Adipose tissue (tissue), 3 donors: ENCODE measurements around the gene KIRREL3. TPM values are rescaled to one million over a fixed set of nuclear protein-coding genes. Genes with fewer than 3 reads are reported as not detected.

Experiments
- H3K27ac ChIP-seq: one replicate; pipeline ENCODE4 v1.5.1; 2013; ENCODE audit warnings: low read depth, low read length
- WGBS, 3 donors: extraction: QIAGEN DNeasy Blood & Tissue Kit; methylation state at CpG; one replicate each; pipeline ENCODE4 v1.1.7; 2013; 5-methylcytosine and 5-hydroxymethylcytosine counted together
- polyA plus RNA-seq, 3 donors: library from polyadenylated mRNA; stranded (reverse); fragments of 200-250 nt; gene quantifications; one replicate each; pipeline ENCODE4 v1.2.3, GENCODE V29; 2013
- donor health status: healthy with polysubstance abuse.
- donor health status: Bipolar disorder and iron deficiency.
- donor health status: healthy.

The KIRREL3 gene
- polyA plus RNA-seq, 3 donors, result 0.04 to 0.34 (median 0.13) TPM

DNA sequence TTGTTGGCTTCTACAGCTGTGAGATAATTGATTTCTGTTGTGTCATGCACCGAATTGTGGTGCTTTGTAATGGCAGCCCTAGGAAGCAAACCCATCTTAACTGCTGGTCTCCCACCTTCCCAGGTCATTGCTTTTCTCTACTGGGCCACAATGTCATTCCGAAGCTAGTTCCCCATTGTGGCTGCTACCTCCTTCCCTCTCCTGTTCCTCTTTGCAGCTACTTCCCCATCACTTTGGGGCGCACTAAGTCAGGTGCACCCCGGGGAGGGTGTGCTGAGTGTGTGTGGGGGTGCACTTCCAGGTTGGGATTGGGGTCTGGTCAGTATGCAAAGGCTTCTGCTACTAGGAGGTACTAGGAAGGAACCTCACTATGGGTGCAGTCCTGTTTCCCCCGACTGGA is 535.8 kb downstream of the KIRREL3 start:
- WGBS, 3 donors, result 54 to 87% (median 74%) methylated on average over 5 of the region's 5 CpGs

GRCh38 chr11:126462422-126462821 is 538.1 kb downstream of the KIRREL3 start:
- WGBS, 3 donors, result 95 to 96% (median 96%) methylated on average over 7 of the region's 7 CpGs
- H3K27ac ChIP-seq, result no peak overlapping the region

More for the DNA sequence above, 535.8 kb downstream of the KIRREL3 start:
- H3K27ac ChIP-seq, result no peak overlapping the region

DNA sequence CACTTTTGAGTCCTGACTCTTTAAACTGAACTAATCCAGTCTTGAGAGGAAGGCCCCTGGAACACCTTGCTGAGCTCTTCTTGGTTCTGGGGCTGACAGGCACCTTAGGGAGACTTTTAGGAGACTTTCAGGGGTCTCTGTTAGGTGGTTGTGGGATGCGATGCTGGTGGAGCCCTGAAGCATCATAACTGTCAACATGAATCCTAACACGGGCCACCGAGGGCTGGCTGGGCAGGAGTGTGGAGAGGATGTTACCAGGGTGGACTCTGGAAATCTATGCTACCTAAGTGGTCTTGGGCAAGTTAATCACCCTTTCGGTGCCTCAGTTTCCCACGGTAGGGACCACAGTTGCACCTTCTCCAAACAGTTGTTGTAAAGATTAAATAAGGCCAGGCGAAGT is 538.6 kb downstream of the KIRREL3 start:
- no peak overlapping the region for H3K27ac ChIP-seq
- WGBS, 3 donors, result 81 to 94% (median 86%) methylated on average over 6 of the region's 6 CpGs

GRCh38 chr11:126461096-126461440 is 539.5 kb downstream of the KIRREL3 start:
- H3K27ac ChIP-seq, result no peak overlapping the region
- 79 to 92% (median 91%) methylated on average over 8 of the region's 8 CpGs for WGBS, 3 donors

DNA sequence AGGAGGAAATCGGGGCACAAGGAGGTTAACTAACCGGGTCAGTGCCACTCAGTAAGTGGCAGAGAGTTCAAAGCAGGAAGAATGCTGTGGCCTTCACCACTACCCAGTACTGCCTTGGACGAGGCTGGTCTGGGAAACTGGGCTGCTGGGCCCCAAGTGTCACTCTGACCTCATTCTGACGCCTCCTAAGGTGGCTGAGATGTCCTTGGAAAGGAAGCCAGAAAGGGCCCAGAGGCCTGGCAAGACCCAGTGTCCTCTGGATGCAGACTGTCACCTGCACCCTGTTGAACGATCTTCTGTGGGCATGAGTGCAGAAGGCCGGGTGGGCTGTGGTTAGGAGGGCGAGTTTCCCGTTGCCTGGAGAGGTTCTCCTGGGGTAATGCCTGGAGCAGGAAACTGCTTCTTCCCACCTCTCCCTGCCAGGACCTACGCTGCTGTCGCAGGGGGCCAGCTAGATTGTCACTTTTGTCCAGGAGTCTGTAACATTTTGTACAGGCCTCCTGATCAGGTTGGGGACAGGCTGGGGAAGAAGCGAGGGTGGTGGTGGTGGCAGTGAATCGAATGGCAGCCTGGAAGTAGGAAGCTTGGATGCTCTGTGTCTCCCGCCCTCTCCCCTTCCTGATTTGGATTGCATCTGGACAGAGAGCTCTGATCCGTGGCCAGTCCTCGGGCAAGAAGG is 540.0 kb downstream of the KIRREL3 start:
- 72 to 80% (median 72%) methylated on average over 15 of the region's 15 CpGs for WGBS, 3 donors

GRCh38 chr11:126459691-126460281 is 540.8 kb downstream of the KIRREL3 start:
- 59 to 64% (median 60%) methylated on average over 10 of the region's 10 CpGs for WGBS, 3 donors
- H3K27ac ChIP-seq, result no peak overlapping the region

More for the DNA sequence above, 540.0 kb downstream of the KIRREL3 start:
- no peak overlapping the region for H3K27ac ChIP-seq

- 72 to 82% (median 82%) methylated on average over 8 of the region's 8 CpGs for WGBS, 3 donors
- H3K27ac ChIP-seq, result no peak overlapping the region
These were observed 542.8 kb downstream of the KIRREL3 start for GRCh38 chr11:126457817-126458216.

GRCh38 chr11:126456783-126457542 is 543.6 kb downstream of the KIRREL3 start:
- H3K27ac ChIP-seq, result no peak overlapping the region
- WGBS, 3 donors, result 72 to 86% (median 80%) methylated on average over 20 of the region's 20 CpGs

DNA sequence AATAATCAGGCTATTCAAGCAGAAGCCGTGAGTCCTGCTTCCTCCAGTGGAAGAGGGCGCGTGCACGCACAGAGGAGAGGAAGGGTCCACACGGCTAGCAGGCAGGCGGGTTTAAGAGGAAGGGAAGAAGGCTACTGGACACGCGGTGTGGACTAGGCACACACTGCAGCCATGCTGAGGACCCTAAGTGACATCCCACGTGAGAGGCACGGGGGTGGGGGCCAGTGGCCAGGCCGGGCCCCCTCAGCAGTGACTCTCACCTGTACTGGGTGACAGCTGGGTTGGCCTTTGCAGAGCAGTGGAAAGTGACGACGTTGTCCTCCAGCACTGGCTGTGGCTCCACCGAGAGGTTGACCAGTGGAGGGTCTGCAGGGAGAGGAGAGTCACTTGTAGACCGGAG is 544.5 kb downstream of the KIRREL3 start:
- H3K27ac ChIP-seq, result no peak overlapping the region
- WGBS, 3 donors, result 88 to 93% (median 89%) methylated on average over 15 of the region's 15 CpGs

- WGBS, 3 donors, result 33 to 57% (median 52%) methylated on average over 24 of the region's 24 CpGs
- no peak overlapping the region for H3K27ac ChIP-seq
These were observed 548.1 kb downstream of the KIRREL3 start for GRCh38 chr11:126452241-126453101.

DNA sequence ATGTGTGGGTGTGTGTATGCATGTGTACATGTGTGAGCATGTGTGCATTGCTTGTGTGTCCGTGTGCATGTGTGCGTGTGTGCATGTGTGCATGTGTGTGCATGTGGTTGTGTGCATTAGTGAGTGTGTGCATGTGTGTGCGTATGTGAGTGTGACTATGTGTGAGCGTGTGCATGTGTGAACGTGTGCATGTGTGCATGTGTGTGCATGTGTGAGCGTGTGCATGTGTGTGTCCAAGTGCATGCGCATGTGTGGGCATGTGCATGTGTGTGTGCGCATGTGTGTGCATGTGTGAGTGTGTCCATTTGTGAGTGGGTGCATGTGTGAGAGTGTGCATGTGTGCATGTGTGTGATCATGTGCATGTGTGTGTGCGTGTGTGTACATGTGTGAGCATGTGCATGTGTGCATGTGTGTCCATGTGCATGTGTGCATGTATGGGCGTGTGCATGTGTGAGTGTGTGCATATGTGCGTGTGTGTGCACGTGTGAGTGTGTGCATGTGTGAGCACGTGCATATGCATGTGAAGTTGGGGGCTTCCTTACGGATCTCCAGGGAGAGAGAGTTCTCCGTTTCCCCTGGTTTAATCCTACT is 549.3 kb downstream of the KIRREL3 start:
- WGBS, 3 donors, result 82 to 88% (median 87%) methylated on average over 14 to 15 of the region's 15 CpGs
- no peak overlapping the region for H3K27ac ChIP-seq

DNA sequence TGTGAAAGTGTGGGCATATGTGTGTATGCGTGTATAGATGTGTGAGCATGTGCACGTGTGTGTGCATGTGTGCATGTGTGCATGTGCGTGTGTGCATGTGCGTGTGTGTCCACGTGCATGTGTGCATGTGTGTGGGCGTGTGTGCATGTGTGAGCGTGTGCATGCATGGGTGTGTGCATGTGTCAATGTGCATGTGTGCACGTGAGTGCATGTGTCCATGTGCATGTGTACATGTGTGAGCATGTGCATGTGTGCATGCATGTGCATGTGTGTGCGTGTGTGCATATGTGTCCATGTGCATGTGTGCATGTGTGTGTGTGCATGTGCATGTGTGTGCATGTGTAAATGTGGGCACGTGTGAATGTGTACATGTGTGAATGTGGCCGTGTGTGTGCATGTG is 549.8 kb downstream of the KIRREL3 start:
- H3K27ac ChIP-seq, result no peak overlapping the region
- WGBS, 3 donors, result 85 to 97% (median 95%) methylated on average over 11 of the region's 11 CpGs

DNA sequence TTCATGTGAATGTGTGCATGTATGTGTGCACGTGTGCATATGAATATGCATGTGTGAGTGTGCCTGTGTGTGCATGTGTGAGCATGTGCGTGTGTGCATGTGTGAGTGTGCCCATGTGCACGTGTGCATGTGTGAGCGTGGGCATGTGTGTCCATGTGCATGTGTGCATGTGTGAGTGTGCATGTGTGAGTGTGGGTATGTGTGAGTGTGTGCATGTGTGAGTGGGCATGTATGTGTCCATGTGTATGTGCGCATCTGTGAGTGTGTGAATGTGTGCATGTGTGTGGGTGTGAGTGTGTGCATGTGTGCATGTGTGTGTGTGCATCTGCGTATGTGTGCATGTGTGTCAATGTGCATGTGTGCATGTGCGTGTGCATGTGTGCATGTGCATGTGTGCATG is 550.4 kb downstream of the KIRREL3 start:
- 80 to 98% (median 89%) methylated on average over 7 of the region's 7 CpGs for WGBS, 3 donors
- H3K27ac ChIP-seq, result no peak overlapping the region

- WGBS, 3 donors, result 79 to 85% (median 82%) methylated on average over 10 of the region's 10 CpGs
- H3K27ac ChIP-seq, result no peak overlapping the region
These were observed 554.0 kb downstream of the KIRREL3 start for GRCh38 chr11:126446581-126446980.

GRCh38 chr11:126444072-126444471 is 556.5 kb downstream of the KIRREL3 start:
- H3K27ac ChIP-seq, result no peak overlapping the region
- WGBS, 3 donors, result 70 to 80% (median 74%) methylated on average over 7 of the region's 7 CpGs

- no peak overlapping the region for H3K27ac ChIP-seq
- 44 to 66% (median 56%) methylated on average over 13 of the region's 13 CpGs for WGBS, 3 donors
These were observed 557.5 kb downstream of the KIRREL3 start for GRCh38 chr11:126443120-126443519.

GRCh38 chr11:126440792-126441514 is 559.6 kb downstream of the KIRREL3 start:
- WGBS, 3 donors, result 16 to 23% (median 21%) methylated on average over 21 of the region's 21 CpGs
- H3K27ac ChIP-seq, result no peak overlapping the region

DNA sequence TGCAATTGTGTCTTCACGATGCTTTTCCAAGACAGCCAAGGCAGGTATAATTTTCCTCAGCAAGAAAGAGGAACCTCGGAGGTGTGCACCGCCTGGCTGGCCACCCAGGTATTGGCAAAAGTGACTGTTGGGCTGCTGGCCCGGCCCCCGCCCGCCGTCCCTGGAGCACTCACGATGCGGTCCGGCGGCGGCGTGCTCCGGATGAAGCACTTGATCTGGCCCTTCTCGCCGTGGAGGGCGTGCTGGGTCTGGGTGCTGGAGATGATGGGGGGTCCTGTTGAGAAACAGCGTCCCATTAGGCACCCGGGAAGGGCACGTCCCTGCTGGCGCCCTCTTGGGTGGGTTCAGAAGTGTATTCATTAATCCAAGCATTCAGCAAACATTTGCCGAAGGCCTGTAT is 560.3 kb downstream of the KIRREL3 start:
- 48 to 78% (median 75%) methylated on average over 22 of the region's 22 CpGs for WGBS, 3 donors

More for the DNA sequence above, 560.3 kb downstream of the KIRREL3 start:
- H3K27ac ChIP-seq, result no peak overlapping the region
